ENCODE results near the gene ATP13A1.

ATP13A1 gene

DNA sequence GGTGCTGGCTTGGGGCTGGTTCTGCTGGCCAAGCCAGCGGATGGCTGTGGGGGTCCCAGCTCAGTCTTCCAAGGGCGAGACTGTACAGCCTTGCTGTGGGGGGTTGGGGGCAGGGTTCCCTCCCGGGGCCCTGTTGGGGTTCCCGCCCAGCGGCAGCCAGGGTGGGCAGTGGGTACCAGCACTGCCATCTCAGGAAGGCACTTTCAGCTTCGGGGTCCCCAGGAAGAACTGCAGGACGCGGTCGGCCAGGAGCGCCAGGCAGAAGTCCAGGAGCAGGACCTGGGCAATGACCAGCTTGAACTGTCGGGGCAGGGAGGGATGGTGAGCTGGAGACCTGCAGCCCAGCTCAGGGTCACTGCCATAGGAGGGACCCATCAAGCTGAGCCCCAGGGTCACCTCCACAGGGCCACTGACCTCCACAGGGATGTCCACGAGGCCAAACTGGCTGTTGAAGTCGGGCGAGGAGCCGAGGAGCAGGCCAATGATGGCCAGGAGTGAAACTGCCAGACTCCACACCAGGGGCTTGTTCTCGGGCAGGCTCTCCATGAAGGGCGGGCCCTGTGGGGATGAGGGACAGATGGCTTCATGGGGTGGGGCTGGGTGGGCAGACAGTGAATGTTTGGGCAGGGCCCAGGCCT lies 18.1 kb downstream of the ATP13A1 start:
- no peak for DNase-seq (ENCODE audit: extremely low spot score)
- TF ChIP-seq CTCF (IDR thresholded peaks at IDR 0.05; ENCODE audit: control extremely low read depth, extremely low read depth, low read depth, missing control alignments) = no peak
- CTCF ChIA-PET = interaction anchor here (1.5 to 4.5 kb wide), 5 partner anchors 11 to 134 kb away, joined by 4 to 52 read pairs (median 12); no protein-coding TSS in a partner anchor
- POLR2A ChIA-PET = no interaction called here

GRCh38 chr19:19644054-19644388 lies 19.5 kb downstream of the ATP13A1 start:
- POLR2A ChIA-PET = no interaction called here
- no peak for TF ChIP-seq CTCF (IDR thresholded peaks at IDR 0.05; ENCODE audit: control extremely low read depth, extremely low read depth, low read depth, missing control alignments)
- DNase-seq (ENCODE audit: extremely low spot score) = no peak
- CTCF ChIA-PET = interaction anchor here (0.8 to 4.5 kb wide), 25 partner anchors 9 to 299 kb away, joined by 3 to 52 read pairs (median 5); partner anchors contain the start of genes CILP2 and NDUFA13

DNA sequence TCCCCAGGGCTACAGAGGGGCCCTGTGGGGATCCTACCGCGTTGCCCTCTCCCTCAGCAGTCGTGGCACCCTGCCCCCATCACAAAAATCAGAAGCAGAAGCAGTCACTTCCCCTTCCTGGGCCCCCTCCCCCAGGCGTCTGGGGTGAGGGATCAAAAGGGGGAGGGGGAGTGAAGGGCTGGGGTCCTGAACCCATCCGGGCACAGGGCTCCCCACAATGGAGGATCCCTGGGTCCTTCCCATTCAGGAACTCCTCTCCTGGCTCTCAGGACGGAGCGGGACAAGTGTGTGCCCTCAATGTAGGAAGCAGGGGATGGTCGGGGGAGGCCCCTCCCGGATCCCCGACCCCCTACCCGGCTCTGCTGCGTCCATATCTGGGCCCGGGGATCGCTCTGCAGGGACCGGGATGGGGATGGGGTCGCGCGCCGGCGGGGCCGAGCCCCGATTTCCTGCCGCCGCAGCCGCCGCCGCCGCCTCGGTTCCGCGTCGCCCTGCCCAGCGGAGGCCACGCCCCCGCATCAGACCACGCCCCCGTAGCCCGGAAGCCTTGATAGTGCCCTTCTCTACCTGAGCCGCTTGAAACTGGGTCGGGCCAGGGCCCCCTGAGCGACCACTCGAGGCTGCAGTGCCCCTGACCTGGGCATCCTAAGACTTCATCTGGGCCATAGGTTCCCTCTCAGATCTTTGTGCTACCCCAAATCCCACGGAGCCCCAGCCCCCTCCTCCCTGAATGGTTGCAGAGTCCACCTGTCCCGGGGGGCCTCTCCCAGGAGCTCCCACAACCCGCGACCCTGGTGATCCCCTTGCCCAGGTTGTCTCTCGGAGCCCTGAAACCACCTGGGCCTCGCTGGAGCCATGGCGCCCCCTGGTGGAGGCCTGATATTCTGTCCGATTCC lies 20.1 kb downstream of the ATP13A1 start, which contains the start of gene GMIP:
Gene GMIP, minus strand, starts transcription at position 500 of the 896 bp plus-strand sequence. Its CDS starts 128 bp downstream, at position 372.
- POLR2A ChIA-PET = no interaction called here

GRCh38 chr19:19642506-19643157 lies 20.8 kb downstream of the ATP13A1 start:
- CTCF ChIA-PET = interaction anchor here (1.7 kb wide), 1 partner anchor 110 kb away, joined by 4 read pairs; no protein-coding TSS in a partner anchor
- peak; percentile 66 for DNase-seq (ENCODE audit: extremely low spot score)
- peak; percentile 2 for TF ChIP-seq CTCF (IDR thresholded peaks at IDR 0.05; ENCODE audit: control extremely low read depth, extremely low read depth, low read depth, missing control alignments)
- POLR2A ChIA-PET = no interaction called here

More for the DNA sequence above, 20.1 kb downstream of the ATP13A1 start, which contains the start of gene GMIP:
- DNase-seq (ENCODE audit: extremely low spot score) = peak; percentile 95
- CTCF ChIA-PET = interaction anchor here (0.8 to 4.5 kb wide), 22 partner anchors 9 to 153 kb away, joined by 3 to 52 read pairs (median 5); partner anchors contain the start of genes CILP2 and NDUFA13
- TF ChIP-seq CTCF (IDR thresholded peaks at IDR 0.05; ENCODE audit: control extremely low read depth, extremely low read depth, low read depth, missing control alignments) = peak; percentile 73

DNA sequence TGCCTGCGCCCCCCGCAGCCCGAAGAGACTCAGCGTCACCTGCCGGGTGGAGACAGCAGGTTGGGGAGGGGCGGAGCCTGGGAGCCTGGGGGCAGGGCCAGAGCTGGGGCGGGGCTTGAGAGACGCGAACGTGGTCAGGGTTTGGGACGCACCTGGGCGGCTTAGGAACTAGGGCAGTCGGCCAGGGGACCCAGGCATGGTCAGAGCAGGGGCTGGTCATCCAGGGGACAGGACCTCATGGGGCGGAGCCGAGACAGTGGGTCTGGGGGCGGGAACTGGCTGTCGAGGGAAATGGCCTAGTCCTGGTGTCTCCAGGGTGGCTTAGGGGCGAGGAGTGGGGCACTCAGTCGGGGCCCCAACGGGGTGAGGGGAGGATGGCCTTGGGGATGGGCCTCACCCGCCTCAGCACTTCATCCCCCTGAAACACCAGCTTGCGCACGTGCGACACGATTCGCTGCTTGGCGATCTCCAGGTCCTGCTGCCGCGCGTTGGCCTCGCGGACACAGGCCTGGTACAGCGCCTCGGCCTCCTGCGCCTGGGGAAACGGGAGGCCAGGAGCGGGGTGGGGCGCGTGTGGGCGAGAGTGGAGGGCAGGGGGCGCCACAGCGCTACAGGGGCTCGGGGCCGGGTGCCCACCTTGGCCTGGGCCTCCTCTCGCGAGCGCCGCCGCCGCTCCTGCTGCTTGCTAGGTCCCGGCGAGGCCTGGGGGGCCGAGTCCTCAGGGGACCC lies 25.8 kb downstream of the ATP13A1 start:
- no peak for DNase-seq (ENCODE audit: extremely low spot score)
- no peak for TF ChIP-seq CTCF (IDR thresholded peaks at IDR 0.05; ENCODE audit: control extremely low read depth, extremely low read depth, low read depth, missing control alignments)
- POLR2A ChIA-PET = no interaction called here
- CTCF ChIA-PET = no interaction called here

DNA sequence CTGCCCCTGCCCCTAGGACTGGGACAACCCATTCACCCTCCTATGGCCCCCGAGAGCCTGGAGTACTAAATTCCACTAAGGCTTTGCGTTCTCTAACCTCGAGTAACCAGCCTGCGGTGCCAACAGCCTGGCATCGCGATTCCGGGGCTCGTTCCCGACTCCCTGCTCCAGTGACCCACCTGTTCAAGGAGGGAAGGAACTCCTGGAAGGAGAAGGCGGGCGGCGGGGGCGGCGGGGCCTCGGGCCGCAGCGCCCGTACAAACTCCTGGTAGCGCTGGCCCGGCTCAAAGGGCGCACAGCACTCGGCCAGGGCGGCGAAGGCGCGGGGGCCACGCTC lies 26.3 kb downstream of the ATP13A1 start:
- POLR2A ChIA-PET = no interaction called here
- DNase-seq (ENCODE audit: extremely low spot score) = no peak
- CTCF ChIA-PET = no interaction called here
- no peak for TF ChIP-seq CTCF (IDR thresholded peaks at IDR 0.05; ENCODE audit: control extremely low read depth, extremely low read depth, low read depth, missing control alignments)
